Fibroblast of lung (primary cell): ENCODE results near the gene NUP214. TPM values are rescaled to one million over a fixed set of nuclear protein-coding genes. Genes with fewer than 3 reads are reported as not detected.

Experiments used
- DNase-seq, 2 donors: peaks; one replicate each; pipeline versions ENCODE4 v3.0.0 to v3.0.0-alpha.2; 2010; ENCODE audit warnings: low read depth in 2 of 2
- H2AFZ ChIP-seq: 2 replicates; pipeline ENCODE4 v1.5.1; 2012; ENCODE audit warnings: low read length, control low read depth, inconsistent platforms
- H3K27ac ChIP-seq: 2 replicates; pipeline ENCODE4 v1.5.1; 2011; ENCODE audit warnings: low read length, control low read depth; ENCODE audit not compliant: insufficient read depth
- H3K27me3 ChIP-seq: 2 replicates; pipeline ENCODE4 v1.5.1; 2011; ENCODE audit warnings: mild to moderate bottlenecking, low read length; ENCODE audit not compliant: control insufficient read depth, insufficient read depth
- H3K36me3 ChIP-seq: 2 replicates; pipeline ENCODE4 v1.5.1; 2011; ENCODE audit warnings: low read length; ENCODE audit not compliant: control insufficient read depth, insufficient read depth
- H3K4me1 ChIP-seq: 2 replicates; pipeline ENCODE4 v1.5.1; 2011; ENCODE audit warnings: low read length; ENCODE audit not compliant: control insufficient read depth, insufficient read depth; ENCODE audit errors: extremely low read depth
- H3K4me2 ChIP-seq: 2 replicates; pipeline ENCODE4 v1.5.1; 2011; ENCODE audit warnings: low read length, control low read depth; ENCODE audit not compliant: insufficient read depth; ENCODE audit errors: extremely low read depth
- H3K4me3 ChIP-seq, 4 experiments: fragments of 200-600 bp in 1 of 4; sonication (generic) in 1 of 4; replicated peaks in 1 of 4; 2 replicates each; pipeline ENCODE4 v1.5.1; 2011 to 2016; ENCODE audit warnings: low read length in 4 of 4, low read depth in 3 of 4, mild to moderate bottlenecking in 3 of 4, control low read depth in 2 of 4, inconsistent platforms in 1 of 4, mixed read lengths in 1 of 4; ENCODE audit not compliant: insufficient read depth in 1 of 4; ENCODE audit errors: control extremely low read depth in 1 of 4
- H3K79me2 ChIP-seq: 2 replicates; pipeline ENCODE4 v1.5.1; 2012; ENCODE audit warnings: mild to moderate bottlenecking, low read length, inconsistent platforms; ENCODE audit not compliant: control insufficient read depth, insufficient read depth
- H3K9ac ChIP-seq: 2 replicates; pipeline ENCODE4 v1.5.1; 2011; ENCODE audit warnings: mild to moderate bottlenecking, low read length, control low read depth; ENCODE audit not compliant: insufficient read depth
- H3K9me3 ChIP-seq: 2 replicates; pipeline ENCODE4 v1.5.1; 2012; ENCODE audit warnings: low read depth, low read length; ENCODE audit not compliant: control insufficient read depth, insufficient read depth
- H4K20me1 ChIP-seq: 2 replicates; pipeline ENCODE4 v1.5.1; 2011; ENCODE audit warnings: low read length; ENCODE audit not compliant: control insufficient read depth, insufficient read depth; ENCODE audit errors: extremely low read depth
- EZH2 ChIP-seq: IDR thresholded peaks from 2 replicates; pipeline ENCODE4 v1.5.1; 2012; ENCODE audit warnings: low read length, control low read depth, mild to moderate bottlenecking; ENCODE audit errors: missing control alignments
- polyA plus RNA-seq, 2 donors: library from polyadenylated mRNA; depleted of rRNA in 1 of 2; stranded (reverse) in 1 of 2; unstranded in 1 of 2; fragments of >200 nt; gene quantifications; 2 replicates each; pipeline ENCODE4 v1.2.1, GENCODE V29; 2011 to 2012; ENCODE audit warnings: missing spikeins in 1 of 2
- total RNA-seq: library from RNA; depleted of rRNA; stranded (reverse); fragments of >200 nt; gene quantifications from 2 replicates; pipeline ENCODE4 v1.2.1, GENCODE V29; 2014
- TF ChIP-seq, protein P1 (sequence below), 2 donors: IDR thresholded peaks in 1 of 2; conservative IDR thresholded peaks in 1 of 2; 1 replicate in 1 of 2; 2 replicates in 1 of 2; pipeline ENCODE4 v1.5.1; 2011 to 2012; ENCODE audit warnings: low read length in 2 of 2, control low read depth in 1 of 2, inconsistent platforms in 1 of 2, low read depth in 1 of 2, mild to moderate bottlenecking in 1 of 2

NUP214 gene
- total and polyA plus RNA-seq, 2 donors (not counting 1 experiment from before 2014, with no cell fraction given), result 5.0 to 12.2 TPM

DNA sequence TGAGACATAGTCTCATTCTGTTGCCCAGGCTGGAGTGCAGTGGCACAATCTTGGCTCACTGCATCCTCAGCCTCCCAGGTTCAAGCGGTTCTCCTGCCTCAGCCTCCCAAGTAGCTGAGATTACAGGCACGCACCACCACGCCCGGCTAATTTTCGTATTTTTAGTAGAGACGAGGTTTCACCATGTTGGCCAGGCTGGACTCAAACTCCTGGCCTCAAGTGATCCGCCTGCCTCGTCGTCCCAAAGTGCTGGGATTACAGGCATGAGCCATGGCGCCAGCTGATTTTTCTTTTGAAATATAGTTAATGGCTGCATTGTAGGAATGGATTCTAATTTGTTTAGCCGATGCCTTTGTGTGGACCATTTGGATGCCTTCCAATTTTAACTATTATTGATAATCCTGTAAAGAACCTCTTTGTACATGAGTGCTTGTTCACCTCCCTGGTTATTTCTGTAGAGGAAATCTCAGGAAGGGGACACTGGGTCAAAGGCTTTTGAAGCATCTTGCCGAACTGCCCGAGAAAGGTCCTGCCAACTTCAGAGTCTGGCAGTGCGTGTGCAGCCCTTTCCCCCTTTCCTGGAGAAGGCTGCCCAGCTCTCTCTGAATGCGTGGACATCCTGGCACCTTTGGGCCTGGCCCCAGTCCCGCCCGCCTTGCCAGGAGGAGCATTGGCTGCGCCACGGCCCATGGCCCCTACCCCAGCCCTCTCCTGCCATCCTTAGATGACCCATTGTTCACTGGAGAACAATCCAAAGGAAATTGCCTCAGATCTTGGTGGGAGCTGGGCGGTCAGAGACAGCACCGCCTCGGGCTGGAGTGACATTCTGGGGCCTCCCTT is 8.9 kb upstream of the NUP214 start:
- H3K4me2 ChIP-seq, result no peak overlapping the region

GRCh38 chr9:131117121-131117761 is 8.1 kb upstream of the NUP214 start:
- Histone ChIP-seq H4K20me1 (no peaks in the 10 kb centered on the region), H3K79me2 (no peaks in the 10 kb centered on the region), H3K9ac (no peak overlapping the region), H3K4me3 (no peak overlapping the region), H3K9me3 (no peaks in the 10 kb centered on the region), H3K27me3 (peaks cover 8% of the 10 kb centered on the region), H2AFZ (no peak overlapping the region), H3K4me1 (no peaks in the 10 kb centered on the region), H3K27ac (no peak overlapping the region), H3K4me2 (no peak overlapping the region), H3K36me3 (no peaks in the 10 kb centered on the region)
- DNase-seq, result no peak
- TF ChIP-seq EZH2, result no peak
- TF ChIP-seq, protein P1, sequence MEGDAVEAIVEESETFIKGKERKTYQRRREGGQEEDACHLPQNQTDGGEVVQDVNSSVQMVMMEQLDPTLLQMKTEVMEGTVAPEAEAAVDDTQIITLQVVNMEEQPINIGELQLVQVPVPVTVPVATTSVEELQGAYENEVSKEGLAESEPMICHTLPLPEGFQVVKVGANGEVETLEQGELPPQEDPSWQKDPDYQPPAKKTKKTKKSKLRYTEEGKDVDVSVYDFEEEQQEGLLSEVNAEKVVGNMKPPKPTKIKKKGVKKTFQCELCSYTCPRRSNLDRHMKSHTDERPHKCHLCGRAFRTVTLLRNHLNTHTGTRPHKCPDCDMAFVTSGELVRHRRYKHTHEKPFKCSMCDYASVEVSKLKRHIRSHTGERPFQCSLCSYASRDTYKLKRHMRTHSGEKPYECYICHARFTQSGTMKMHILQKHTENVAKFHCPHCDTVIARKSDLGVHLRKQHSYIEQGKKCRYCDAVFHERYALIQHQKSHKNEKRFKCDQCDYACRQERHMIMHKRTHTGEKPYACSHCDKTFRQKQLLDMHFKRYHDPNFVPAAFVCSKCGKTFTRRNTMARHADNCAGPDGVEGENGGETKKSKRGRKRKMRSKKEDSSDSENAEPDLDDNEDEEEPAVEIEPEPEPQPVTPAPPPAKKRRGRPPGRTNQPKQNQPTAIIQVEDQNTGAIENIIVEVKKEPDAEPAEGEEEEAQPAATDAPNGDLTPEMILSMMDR (conservative IDR thresholded peaks at IDR 0.05 in 1 of 2, IDR thresholded peaks at IDR 0.05 in 1 of 2; ENCODE audit: low read depth in 1 of 2, low read length in 2 of 2), result no peak

More for the DNA sequence above, 8.9 kb upstream of the NUP214 start:
- Histone ChIP-seq H3K27ac (no peak overlapping the region), H3K79me2 (no peaks in the 10 kb centered on the region), H3K9ac (no peak overlapping the region), H3K9me3 (no peaks in the 10 kb centered on the region), H2AFZ (no peak overlapping the region), H3K4me3 (no peak overlapping the region), H3K36me3 (no peaks in the 10 kb centered on the region), H3K4me1 (no peaks in the 10 kb centered on the region), H4K20me1 (no peaks in the 10 kb centered on the region), H3K27me3 (peaks cover 8% of the 10 kb centered on the region)
- DNase-seq, result no peak
- TF ChIP-seq EZH2, result no peak
- TF ChIP-seq, protein P1 (conservative IDR thresholded peaks at IDR 0.05 in 1 of 2, IDR thresholded peaks at IDR 0.05 in 1 of 2; ENCODE audit: low read depth in 1 of 2, low read length in 2 of 2), result no peak

GRCh38 chr9:131117762-131118145 is 7.6 kb upstream of the NUP214 start:
- no peak overlapping the region for H3K4me2 ChIP-seq
- H3K9me3 ChIP-seq, result no peaks in the 10 kb centered on the region
- DNase-seq, result no peak
- no peak overlapping the region for H3K27ac ChIP-seq
- no peak overlapping the region for H3K9ac ChIP-seq
- H4K20me1 ChIP-seq, result no peaks in the 10 kb centered on the region
- peaks cover 8% of the 10 kb centered on the region for H3K27me3 ChIP-seq
- H3K4me1 ChIP-seq, result no peaks in the 10 kb centered on the region
- no peak overlapping the region for H3K4me3 ChIP-seq
- H3K79me2 ChIP-seq, result no peaks in the 10 kb centered on the region
- no peak overlapping the region for H2AFZ ChIP-seq
- no peaks in the 10 kb centered on the region for H3K36me3 ChIP-seq
- TF ChIP-seq, protein P1 (conservative IDR thresholded peaks at IDR 0.05 in 1 of 2, IDR thresholded peaks at IDR 0.05 in 1 of 2; ENCODE audit: low read depth in 1 of 2, low read length in 2 of 2), result no peak
- no peak for TF ChIP-seq EZH2
